Dendritic cell treated with granulocyte-macrophage colony-stimulating factor and Interleukin-4, amounts not matched to agents 40 ng/mL and 50 ng/mL, for 4 days (primary cell): ENCODE results near the gene WHAMM.

Experiments used
- H3K27ac Mint-ChIP-seq: one replicate; pipeline ENCODE4 v1.8.0; 2022; ENCODE audit warnings: mild to moderate bottlenecking, mixed read lengths
- H3K27me3 Mint-ChIP-seq: one replicate; pipeline ENCODE4 v1.8.0; 2022; ENCODE audit warnings: mild to moderate bottlenecking, mixed read lengths
- H3K36me3 Mint-ChIP-seq: one replicate; pipeline ENCODE4 v1.8.0; 2022; ENCODE audit warnings: low read depth, mixed read lengths
- H3K4me1 Mint-ChIP-seq: one replicate; pipeline ENCODE4 v1.8.0; 2022; ENCODE audit warnings: low read depth, mixed read lengths
- H3K4me3 Mint-ChIP-seq: one replicate; pipeline ENCODE4 v1.8.0; 2022; ENCODE audit warnings: mild to moderate bottlenecking, moderate library complexity, mixed read lengths
- H3K9me3 Mint-ChIP-seq: one replicate; pipeline ENCODE4 v1.8.0; 2022; ENCODE audit warnings: mixed read lengths
- intact Hi-C: fragments of 100-400 bp; cut with micrococcal nuclease; formaldehyde crosslinking; loops from one replicate; pipeline ENCODE4 v1.15.0; 2022

Gene WHAMM

DNA sequence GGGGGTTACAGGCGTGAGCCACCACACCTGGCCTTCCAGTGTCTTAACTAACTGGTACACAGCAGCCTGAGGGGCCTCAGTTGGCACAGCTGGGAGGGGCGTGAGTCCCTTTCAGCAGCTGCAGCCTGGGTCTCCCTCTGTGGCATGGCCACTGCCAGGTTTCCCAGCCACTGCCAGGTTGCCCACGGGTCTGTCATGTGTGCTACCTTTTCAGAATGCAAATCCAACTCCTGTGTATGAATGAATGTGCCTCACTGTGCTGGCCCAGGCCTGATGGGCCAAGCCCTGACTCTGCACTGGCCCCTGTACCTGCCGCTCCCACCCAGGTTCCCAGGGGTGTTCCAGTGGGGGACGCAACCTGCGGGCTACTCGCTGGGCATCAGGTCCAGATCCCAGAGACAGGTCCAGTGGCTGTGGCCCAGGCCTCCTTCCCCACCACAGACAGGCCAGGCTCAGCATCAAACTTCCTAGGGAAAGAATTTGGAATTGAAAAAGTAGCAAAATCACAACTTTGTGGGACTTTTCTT is 26.0 kb downstream of the WHAMM start:
- H3K27ac Mint-ChIP-seq, result no peak overlapping the region

DNA sequence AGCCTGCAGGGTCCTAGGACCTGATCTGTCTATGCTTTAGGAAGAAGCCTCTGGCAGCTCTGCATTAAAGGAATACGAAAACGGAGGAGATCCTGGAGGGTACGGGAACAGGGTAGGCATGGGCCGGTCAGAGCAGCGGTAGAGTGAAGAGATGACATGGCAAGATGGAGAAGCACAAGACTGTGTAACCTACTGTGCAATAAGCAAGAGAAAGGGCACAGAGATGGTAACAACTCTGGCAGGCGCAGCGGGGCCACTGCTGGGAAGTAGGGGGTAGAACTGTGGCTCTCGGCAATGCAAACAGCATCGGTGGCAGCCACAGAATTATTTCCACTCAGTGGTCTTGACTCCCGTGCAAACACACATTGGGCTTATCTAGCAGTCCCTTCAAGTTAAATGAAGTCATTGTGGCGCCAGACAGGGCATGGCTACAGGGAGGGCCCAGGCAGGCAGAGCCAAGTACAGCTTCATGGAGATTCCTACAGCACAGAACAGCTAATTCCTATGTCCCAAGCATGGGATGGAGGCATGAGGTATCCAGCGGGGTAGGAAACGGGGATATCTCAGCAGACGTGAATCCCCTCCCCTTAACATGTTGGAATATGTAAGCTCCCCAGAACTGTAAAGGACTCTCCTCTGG is 28.8 kb downstream of the WHAMM start:
- Mint-ChIP-seq H3K27me3 (no peaks in the 10 kb centered on the region), H3K4me3 (no peak overlapping the region), H3K4me1 (peaks cover 17% of the 10 kb centered on the region), H3K27ac (no peak overlapping the region), H3K9me3 (no peaks in the 10 kb centered on the region), H3K36me3 (peaks cover 96% of the 10 kb centered on the region)
- intact Hi-C loops, result no loop called here

More for the DNA sequence above, 26.0 kb downstream of the WHAMM start:
- peaks cover 33% of the 10 kb centered on the region for H3K4me1 Mint-ChIP-seq
- H3K9me3 Mint-ChIP-seq, result no peaks in the 10 kb centered on the region
- intact Hi-C loops, result no loop called here
- H3K27me3 Mint-ChIP-seq, result no peaks in the 10 kb centered on the region
- no peak overlapping the region for H3K4me3 Mint-ChIP-seq
- peaks cover 97% of the 10 kb centered on the region for H3K36me3 Mint-ChIP-seq

DNA sequence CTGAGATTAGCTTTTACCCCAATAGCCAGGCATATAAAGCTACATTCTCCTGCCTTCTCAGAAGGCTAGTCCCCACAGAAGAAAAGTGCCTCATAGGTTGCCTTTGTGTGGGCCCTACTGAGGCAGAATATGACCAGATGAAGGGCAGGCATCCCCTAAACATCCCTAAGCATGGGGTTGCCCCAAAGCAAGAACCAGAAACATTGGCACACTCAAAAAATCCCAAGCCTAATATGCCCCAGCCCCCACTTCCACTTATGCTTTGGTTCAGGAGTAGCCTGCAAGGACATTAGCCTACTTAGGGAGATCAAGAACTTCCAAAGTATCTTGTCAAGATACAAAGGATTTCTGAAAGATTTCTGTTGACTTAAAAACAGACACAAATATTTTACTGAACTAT is 29.7 kb downstream of the WHAMM start:
- H3K4me3 Mint-ChIP-seq, result no peak overlapping the region
- H3K27ac Mint-ChIP-seq, result no peak overlapping the region
- peaks cover 16% of the 10 kb centered on the region for H3K4me1 Mint-ChIP-seq
- intact Hi-C loops, result no loop called here
- no peaks in the 10 kb centered on the region for H3K9me3 Mint-ChIP-seq
- peaks cover 96% of the 10 kb centered on the region for H3K36me3 Mint-ChIP-seq
- H3K27me3 Mint-ChIP-seq, result no peaks in the 10 kb centered on the region

DNA sequence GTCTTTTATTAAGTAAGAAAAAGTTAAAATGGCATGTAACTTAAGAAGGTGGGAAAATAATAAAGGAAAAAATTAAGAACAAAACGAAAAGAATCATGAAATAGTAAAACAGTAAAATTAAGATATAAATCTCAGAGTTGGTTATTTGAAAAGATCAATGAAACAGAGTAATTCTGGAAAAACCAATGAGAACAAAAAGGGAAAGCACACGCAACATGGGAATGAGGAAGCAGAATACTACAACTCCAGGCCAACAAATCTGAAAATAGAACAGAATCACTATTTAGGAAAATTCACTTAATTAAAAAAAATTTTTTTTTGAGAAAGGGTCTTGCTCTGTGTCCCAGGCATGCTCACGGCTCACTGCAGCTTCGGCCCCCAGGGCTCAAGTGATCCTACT is 30.7 kb downstream of the WHAMM start:
- Mint-ChIP-seq H3K27me3 (no peaks in the 10 kb centered on the region), H3K4me1 (peaks cover 20% of the 10 kb centered on the region), H3K36me3 (peaks cover 93% of the 10 kb centered on the region), H3K9me3 (no peaks in the 10 kb centered on the region), H3K4me3 (no peak overlapping the region), H3K27ac (no peak overlapping the region)
- intact Hi-C loops, result no loop called here

- Mint-ChIP-seq H3K36me3 (peaks cover 91% of the 10 kb centered on the region), H3K27me3 (no peaks in the 10 kb centered on the region), H3K4me1 (peaks cover 40% of the 10 kb centered on the region), H3K4me3 (no peak overlapping the region), H3K9me3 (no peaks in the 10 kb centered on the region), H3K27ac (no peak overlapping the region)
- intact Hi-C loops, result no loop called here
These were observed 34.1 kb downstream of the WHAMM start for GRCh38 chr15:82843566-82843965.

GRCh38 chr15:82845686-82846085 is 36.3 kb downstream of the WHAMM start:
- no peaks in the 10 kb centered on the region for H3K27me3 Mint-ChIP-seq
- H3K27ac Mint-ChIP-seq, result no peak overlapping the region
- peaks cover 91% of the 10 kb centered on the region for H3K36me3 Mint-ChIP-seq
- no peaks in the 10 kb centered on the region for H3K9me3 Mint-ChIP-seq
- H3K4me1 Mint-ChIP-seq, result peaks cover 55% of the 10 kb centered on the region
- intact Hi-C loops, result loop anchor here (5.0 kb wide), 1 partner anchor 157 kb away; no protein-coding TSS in a partner anchor
- no peak overlapping the region for H3K4me3 Mint-ChIP-seq

GRCh38 chr15:82846621-82847020 is 37.2 kb downstream of the WHAMM start:
- intact Hi-C loops, result loop anchor here (5.0 kb wide), 1 partner anchor 156 kb away; no protein-coding TSS in a partner anchor

DNA sequence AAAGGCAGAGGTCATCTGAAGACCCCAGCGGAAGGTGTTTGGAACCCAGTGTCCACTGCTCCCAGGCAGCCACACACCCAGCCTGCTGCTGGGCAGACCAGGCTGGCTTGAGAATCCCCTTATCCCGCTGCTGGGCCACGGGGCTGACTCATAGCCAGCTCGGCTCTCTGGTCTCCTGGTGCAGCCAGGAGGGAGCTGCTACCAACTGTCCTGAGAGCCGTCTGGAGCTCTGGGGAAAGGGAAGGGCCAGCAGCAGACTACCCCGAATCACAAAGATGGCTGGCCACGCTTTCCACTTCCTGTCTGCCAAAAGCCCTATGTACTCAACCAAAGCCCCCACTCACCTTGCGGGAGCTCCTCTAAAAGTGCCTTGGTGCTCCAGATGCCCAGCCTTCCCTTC is 38.3 kb downstream of the WHAMM start:
- no peaks in the 10 kb centered on the region for H3K27me3 Mint-ChIP-seq
- no peak overlapping the region for H3K27ac Mint-ChIP-seq
- no peak overlapping the region for H3K4me3 Mint-ChIP-seq
- intact Hi-C loops, result loop anchor here (5.0 kb wide), 1 partner anchor 155 kb away; no protein-coding TSS in a partner anchor
- peaks cover 95% of the 10 kb centered on the region for H3K36me3 Mint-ChIP-seq
- H3K9me3 Mint-ChIP-seq, result no peaks in the 10 kb centered on the region
- peaks cover 58% of the 10 kb centered on the region for H3K4me1 Mint-ChIP-seq

More at GRCh38 chr15:82846621-82847020, 37.2 kb downstream of the WHAMM start:
- Mint-ChIP-seq H3K4me3 (no peak overlapping the region), H3K27ac (no peak overlapping the region), H3K4me1 (peaks cover 56% of the 10 kb centered on the region), H3K27me3 (no peaks in the 10 kb centered on the region), H3K9me3 (no peaks in the 10 kb centered on the region), H3K36me3 (peaks cover 95% of the 10 kb centered on the region)

- no peak overlapping the region for H3K4me3 Mint-ChIP-seq
- no peaks in the 10 kb centered on the region for H3K9me3 Mint-ChIP-seq
- H3K4me1 Mint-ChIP-seq, result peaks cover 65% of the 10 kb centered on the region
These were observed 39.0 kb downstream of the WHAMM start for GRCh38 chr15:82848241-82848993.

GRCh38 chr15:82849556-82850512 is 40.4 kb downstream of the WHAMM start:
- no peak overlapping the region for H3K4me3 Mint-ChIP-seq
- H3K9me3 Mint-ChIP-seq, result no peaks in the 10 kb centered on the region
- H3K4me1 Mint-ChIP-seq, result peaks cover 65% of the 10 kb centered on the region
- H3K27ac Mint-ChIP-seq, result peak overlapping the region; percentile 52
- H3K36me3 Mint-ChIP-seq, result peaks cover 99% of the 10 kb centered on the region
- no peaks in the 10 kb centered on the region for H3K27me3 Mint-ChIP-seq
- intact Hi-C loops, result loop anchor here (5.0 kb wide), 2 partner anchors 137 to 152 kb away; partner anchors contain the start of gene RAMAC

More at GRCh38 chr15:82848241-82848993, 39.0 kb downstream of the WHAMM start:
- Mint-ChIP-seq H3K36me3 (peaks cover 95% of the 10 kb centered on the region), H3K27me3 (no peaks in the 10 kb centered on the region), H3K27ac (no peak overlapping the region)
- intact Hi-C loops, result loop anchor here (5.0 kb wide), 1 partner anchor 154 kb away; no protein-coding TSS in a partner anchor

DNA sequence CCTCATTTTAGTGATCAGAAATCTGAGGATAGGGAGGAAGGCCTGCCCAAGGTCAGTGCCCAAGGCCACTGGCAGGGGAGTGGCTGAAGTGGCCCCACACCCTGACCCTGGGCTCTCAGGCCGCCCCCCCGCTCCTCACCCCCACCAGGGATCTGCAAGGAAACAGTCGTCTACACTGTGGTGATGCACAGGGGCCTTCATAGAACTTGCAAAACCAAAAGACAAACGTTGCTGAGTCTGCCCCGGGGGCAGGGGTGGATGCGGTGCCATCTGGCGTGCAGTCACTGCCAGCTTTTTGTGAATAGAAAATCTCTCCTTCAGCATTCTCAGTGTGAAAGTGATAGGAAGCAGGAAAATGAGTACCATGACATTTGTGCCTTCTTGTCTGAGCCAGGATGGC is 41.3 kb downstream of the WHAMM start:
- intact Hi-C loops, result loop anchor here (5.0 kb wide), 1 partner anchor 137 kb away; the partner anchor contains the start of gene RAMAC
- Mint-ChIP-seq H3K36me3 (peaks cover 100% of the 10 kb centered on the region), H3K4me1 (peaks cover 60% of the 10 kb centered on the region), H3K4me3 (no peak overlapping the region), H3K27me3 (no peaks in the 10 kb centered on the region), H3K9me3 (no peaks in the 10 kb centered on the region), H3K27ac (peak overlapping the region; percentile 52)

GRCh38 chr15:82851306-82851850 is 42.0 kb downstream of the WHAMM start:
- no peaks in the 10 kb centered on the region for H3K27me3 Mint-ChIP-seq
- no peak overlapping the region for H3K27ac Mint-ChIP-seq

DNA sequence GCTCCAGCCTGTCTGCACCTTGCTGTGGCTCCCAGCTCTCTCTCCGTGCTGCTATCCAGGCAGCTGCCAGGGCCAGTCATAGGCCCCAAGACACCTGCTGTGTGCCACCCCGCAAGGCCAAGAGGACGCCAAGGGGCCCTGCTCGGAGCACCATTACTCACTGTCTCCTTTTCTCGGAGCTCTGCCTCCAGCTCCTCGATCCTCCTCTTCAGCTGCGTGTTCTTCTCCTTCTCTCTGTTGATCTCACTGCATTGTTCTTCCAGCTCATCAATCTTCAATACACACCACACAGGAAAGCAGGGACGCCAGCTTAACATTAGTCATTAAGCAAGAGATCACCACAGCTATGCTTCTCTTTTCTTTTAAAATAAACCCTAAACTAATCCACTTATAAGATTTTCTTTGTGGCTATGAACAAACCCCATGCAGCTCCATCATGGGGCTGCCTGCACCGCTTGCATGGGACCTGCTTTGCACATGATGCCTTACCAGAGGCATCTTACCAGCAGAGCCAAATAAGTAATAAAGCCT is 42.6 kb downstream of the WHAMM start:
- intact Hi-C loops, result loop anchor here (5.0 kb wide), 1 partner anchor 135 kb away; the partner anchor contains the start of gene RAMAC
- H3K4me1 Mint-ChIP-seq, result peaks cover 56% of the 10 kb centered on the region
- H3K4me3 Mint-ChIP-seq, result no peak overlapping the region
- peaks cover 100% of the 10 kb centered on the region for H3K36me3 Mint-ChIP-seq
- no peaks in the 10 kb centered on the region for H3K9me3 Mint-ChIP-seq
- no peak overlapping the region for H3K27ac Mint-ChIP-seq
- no peaks in the 10 kb centered on the region for H3K27me3 Mint-ChIP-seq

More at GRCh38 chr15:82851306-82851850, 42.0 kb downstream of the WHAMM start:
- Mint-ChIP-seq H3K4me3 (no peak overlapping the region), H3K36me3 (peaks cover 100% of the 10 kb centered on the region), H3K4me1 (peaks cover 58% of the 10 kb centered on the region), H3K9me3 (no peaks in the 10 kb centered on the region)
- intact Hi-C loops, result loop anchor here (5.0 kb wide), 1 partner anchor 136 kb away; the partner anchor contains the start of gene RAMAC
